Activated CD4-positive, alpha-beta T cell treated with anti-CD3 and anti-CD28 coated beads for 1 hour (primary cell): ENCODE results near the gene KDM2B.
"Not testable (repeated sequence)": the region's sequence is repeated elsewhere in the genome, so short reads cannot be mapped to it uniquely, and the experiment has no call there.

Source experiments
- DNase-seq: peaks from one replicate; pipeline ENCODE4 v3.0.0-alpha.2; 2020

KDM2B gene

DNA sequence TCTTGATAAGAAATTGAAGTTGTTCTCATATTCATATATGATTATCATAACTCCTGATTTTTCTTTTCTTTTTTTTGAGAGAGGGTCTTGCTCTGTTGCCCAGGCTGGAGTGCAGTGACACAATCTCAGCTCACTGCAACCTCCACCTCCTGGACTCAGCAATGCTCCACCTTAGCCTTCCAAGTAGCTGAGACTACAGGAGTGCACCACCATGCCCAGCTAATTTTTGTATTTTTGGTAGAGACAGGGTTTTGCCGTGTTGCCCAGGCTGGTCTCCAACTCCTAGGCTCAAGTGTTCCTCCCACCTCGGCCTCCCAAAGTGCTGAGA lies 2.5 kb upstream of the KDM2B start:
- DNase-seq = not testable (repeated sequence)

GRCh38 chr12:121582583-121583333 lies 1.9 kb upstream of the KDM2B start:
- no peak for DNase-seq

DNA sequence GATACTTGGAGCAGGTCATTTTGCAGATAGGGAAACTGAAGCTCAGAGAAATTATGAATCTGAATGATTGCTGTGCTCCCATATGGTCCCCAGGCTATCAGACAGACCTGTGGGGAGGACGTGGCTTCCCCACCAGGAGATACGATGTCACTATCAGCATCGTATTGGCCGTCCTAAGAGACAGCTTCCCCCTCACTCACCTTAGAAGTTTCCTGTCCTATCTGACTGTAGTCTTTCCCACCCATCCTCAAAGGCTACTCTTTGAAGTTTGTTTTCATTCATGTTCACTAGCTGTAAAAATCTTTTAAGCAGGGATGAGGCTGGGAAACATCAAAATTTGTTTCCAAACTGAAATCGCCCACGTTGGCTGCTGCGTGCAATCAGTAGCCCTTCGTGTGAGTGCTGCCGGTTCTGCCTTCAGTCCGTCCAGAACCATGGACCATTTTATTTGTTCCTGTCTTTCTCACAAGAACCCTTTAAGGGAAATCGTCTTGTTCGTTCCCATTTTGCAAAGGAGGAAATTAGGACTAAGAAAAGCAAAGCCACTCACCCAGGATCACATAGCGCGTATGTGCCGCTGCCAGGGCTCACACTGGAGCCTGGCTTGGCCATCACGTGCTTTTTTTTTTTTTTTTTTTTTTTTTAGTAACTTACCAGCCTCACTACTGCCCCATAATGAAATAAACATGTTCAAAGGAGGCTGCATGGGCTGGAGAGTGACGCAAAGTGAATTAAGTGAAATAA lies 1.0 kb upstream of the KDM2B start:
- DNase-seq = no peak

GRCh38 chr12:121579981-121580868 lies 598 bp downstream of the KDM2B start:
- peak; percentile 45 for DNase-seq

GRCh38 chr12:121579190-121579791 lies 1.5 kb downstream of the KDM2B start:
- no peak for DNase-seq

- DNase-seq = no peak
Measured at GRCh38 chr12:121578230-121579189, 2.3 kb downstream of the KDM2B start.

- no peak for DNase-seq
Measured at GRCh38 chr12:121577443-121578180, 3.2 kb downstream of the KDM2B start.

GRCh38 chr12:121576851-121577391 lies 3.9 kb downstream of the KDM2B start:
- DNase-seq = no peak

- DNase-seq = no peak
Measured at GRCh38 chr12:121575952-121576625, 4.7 kb downstream of the KDM2B start.

DNA sequence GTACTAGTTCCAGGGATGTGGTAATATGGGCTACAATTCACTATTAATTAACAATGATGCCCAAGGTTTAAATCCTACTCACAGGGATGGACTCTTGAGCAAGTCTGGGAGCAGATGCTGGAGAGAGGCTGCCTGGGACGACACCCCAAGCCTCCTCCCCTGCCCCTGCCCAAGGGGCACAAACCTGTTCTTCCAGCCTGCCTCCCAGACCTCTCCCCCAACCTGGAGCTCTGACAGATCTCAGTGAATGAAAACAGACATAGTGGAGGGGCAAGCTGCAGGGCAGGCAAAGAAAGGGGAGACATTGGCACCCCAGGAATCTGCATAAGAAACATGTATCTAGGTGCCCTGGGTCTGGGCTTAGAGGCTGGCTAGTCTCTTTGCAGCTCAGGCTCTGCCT lies 5.8 kb downstream of the KDM2B start:
- no peak for DNase-seq

GRCh38 chr12:121574025-121574424 lies 6.8 kb downstream of the KDM2B start:
- DNase-seq = no peak

DNA sequence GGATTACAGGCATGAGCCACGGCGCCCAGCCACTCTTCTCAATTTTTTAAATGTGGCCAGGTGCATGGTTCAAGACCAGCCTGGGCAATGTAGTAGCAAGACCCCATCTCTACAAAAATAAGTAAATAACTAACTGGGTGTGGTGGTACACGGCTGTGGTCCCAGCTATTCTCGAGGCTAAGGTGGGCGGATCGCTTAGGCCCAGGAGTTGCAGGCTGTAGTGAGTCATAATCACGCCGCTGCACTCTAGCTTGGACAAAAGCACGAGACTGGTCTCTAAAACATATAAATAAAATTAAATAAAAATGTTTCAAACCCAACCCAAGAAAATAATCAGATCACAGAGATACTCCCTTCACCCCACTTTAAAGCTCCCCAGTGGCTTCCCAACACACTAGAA lies 8.9 kb downstream of the KDM2B start:
- DNase-seq = no peak

DNA sequence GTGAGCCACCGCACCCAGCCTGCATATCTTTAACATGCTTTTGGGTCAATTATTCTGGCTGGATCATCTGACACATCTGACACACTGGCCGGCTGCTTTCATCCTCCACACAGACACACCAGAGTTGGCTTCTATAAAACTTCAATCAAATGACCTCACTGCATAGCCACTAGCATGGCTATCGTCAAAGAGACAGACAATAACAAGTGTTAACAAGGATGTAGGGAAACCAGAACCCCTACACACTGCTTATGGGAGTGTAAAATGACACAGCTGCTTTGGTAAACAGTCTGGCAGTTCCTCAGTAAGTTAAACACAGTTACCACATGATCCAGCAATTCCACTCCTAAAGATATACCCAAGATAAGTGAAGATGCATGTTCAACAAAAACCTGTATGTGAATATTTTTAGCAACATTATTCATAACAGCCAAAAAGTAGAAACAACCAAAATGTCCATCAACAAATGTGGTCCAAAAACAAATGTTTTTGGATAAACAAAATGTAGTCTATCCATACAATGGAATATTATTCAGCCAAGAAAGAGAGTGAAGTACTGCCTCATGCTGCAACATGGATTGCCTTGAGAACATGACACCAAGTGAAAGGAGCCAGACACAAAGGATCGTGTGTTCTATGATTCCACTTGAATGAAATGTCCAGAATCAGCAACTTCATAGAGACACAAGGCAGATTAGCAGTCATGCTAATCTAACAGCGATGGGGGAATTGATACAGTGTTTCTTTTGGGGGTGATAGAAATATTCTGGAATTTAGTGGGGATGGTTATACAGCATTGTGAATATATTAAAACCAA lies 10.1 kb downstream of the KDM2B start:
- no peak for DNase-seq

- no peak for DNase-seq
Measured at GRCh38 chr12:121568971-121569751, 11.7 kb downstream of the KDM2B start.

DNA sequence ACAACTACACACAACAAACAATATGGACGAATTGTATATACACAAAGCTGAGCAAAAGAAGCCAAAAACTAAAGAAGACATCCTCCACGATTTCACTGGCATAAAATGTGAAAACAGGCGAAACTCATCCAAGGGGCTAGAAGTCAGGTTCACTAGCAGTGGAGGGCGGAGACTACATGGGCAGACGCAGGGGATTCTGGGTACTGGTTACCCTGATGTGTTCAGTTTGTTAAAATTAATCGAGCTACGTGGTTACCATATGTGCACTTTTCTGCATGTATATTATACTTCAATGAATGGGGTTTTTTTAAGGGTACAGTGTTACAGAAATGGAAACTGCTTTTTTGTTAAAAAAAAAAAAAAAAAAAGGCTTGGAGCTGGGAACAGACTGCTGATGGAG lies 12.3 kb downstream of the KDM2B start:
- DNase-seq = no peak

DNA sequence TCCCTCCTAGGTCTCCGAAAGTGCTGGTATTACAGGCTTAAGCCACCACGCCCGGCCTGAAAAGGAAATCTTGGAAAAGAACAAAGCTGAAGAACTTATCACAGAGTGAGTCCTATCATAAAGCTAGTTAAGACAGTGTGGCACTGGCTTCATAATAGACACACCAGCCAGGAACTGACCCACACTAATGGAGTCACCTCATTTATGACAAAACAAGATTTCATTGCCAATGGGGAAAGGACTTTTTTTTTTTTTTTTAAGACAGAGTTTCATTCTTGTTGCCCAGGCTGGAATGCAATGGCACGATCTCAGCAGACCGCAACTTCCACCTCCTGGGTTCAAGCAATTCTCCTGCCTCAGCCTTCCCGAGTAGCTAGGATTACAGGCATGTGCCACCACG lies 15.7 kb downstream of the KDM2B start:
- no peak for DNase-seq

- no peak for DNase-seq
Measured at GRCh38 chr12:121562488-121562887, 18.3 kb downstream of the KDM2B start.

- no peak for DNase-seq
Measured at GRCh38 chr12:121561009-121561395, 19.8 kb downstream of the KDM2B start.
